ENCODE measurements around the gene ARHGAP31. TPM values are rescaled to one million over a fixed set of nuclear protein-coding genes. Genes with fewer than 3 reads are reported as not detected.
"Not testable (repeated sequence)": the region's sequence is repeated elsewhere in the genome, so short reads cannot be mapped to it uniquely, and the experiment has no call there.

Gene ARHGAP31
- total RNA-seq, 4 donors from 2014 or later, result 19.8 to 28.7 (median 22.6) TPM

DNA sequence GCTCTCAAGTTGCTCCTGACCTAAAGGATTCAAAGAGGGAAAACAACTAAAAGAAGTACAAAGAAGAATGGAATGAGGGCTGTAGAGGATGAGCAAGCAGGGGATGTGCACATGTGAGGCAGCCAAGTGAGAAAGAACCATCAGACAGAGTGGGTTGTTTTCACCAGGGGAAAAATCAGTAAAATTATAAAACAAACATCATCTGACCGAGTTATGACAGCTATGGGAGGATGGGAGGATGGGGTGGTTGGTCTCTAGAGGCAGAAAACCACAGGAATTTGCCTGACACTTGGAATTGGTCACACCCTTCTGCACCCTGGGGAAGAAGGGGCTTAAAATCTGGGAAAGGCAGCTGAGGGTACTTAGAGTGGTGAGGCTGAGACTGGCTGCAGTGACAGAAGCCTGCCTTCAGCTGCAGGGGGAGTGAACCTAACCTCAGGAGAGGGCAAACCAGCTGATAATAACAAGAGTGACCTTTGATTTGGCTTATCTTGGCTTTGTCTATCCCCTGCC is 10.1 kb downstream of the ARHGAP31 start:
- WGBS, 2 donors (ENCODE audit: low coverage in 1 of 2), result 76% methylated on average over 1 of the region's 1 CpG; no CpG with 5 or more reads in 1 of the 2 donors
- peaks cover 0 to 10% of the 10 kb centered on the region in 2 donors for H3K36me3 ChIP-seq
- TF ChIP-seq, protein P1, sequence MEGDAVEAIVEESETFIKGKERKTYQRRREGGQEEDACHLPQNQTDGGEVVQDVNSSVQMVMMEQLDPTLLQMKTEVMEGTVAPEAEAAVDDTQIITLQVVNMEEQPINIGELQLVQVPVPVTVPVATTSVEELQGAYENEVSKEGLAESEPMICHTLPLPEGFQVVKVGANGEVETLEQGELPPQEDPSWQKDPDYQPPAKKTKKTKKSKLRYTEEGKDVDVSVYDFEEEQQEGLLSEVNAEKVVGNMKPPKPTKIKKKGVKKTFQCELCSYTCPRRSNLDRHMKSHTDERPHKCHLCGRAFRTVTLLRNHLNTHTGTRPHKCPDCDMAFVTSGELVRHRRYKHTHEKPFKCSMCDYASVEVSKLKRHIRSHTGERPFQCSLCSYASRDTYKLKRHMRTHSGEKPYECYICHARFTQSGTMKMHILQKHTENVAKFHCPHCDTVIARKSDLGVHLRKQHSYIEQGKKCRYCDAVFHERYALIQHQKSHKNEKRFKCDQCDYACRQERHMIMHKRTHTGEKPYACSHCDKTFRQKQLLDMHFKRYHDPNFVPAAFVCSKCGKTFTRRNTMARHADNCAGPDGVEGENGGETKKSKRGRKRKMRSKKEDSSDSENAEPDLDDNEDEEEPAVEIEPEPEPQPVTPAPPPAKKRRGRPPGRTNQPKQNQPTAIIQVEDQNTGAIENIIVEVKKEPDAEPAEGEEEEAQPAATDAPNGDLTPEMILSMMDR (IDR thresholded peaks at IDR 0.05), result no peak
- TF ChIP-seq EP300 (IDR thresholded peaks at IDR 0.05) (no peak), POLR2AphosphoS5 (IDR thresholded peaks at IDR 0.05) (no peak), POLR2A (IDR thresholded peaks at IDR 0.05) (no peak)
- no peaks in the 10 kb centered on the region for H3K27me3 ChIP-seq
- peak overlapping the region in 1 of 4 donors; percentile 11 for H3K27ac ChIP-seq
- peaks cover 0 to 42% (median 9%) of the 10 kb centered on the region in 3 donors for H3K4me1 ChIP-seq
- no peak overlapping the region for H3K4me3 ChIP-seq
- ATAC-seq, result no peak
- no peaks in the 10 kb centered on the region for H3K9me3 ChIP-seq

- TF ChIP-seq, protein P1 (IDR thresholded peaks at IDR 0.05), result no peak
- TF ChIP-seq POLR2AphosphoS5 (IDR thresholded peaks at IDR 0.05) (no peak), EP300 (IDR thresholded peaks at IDR 0.05) (no peak), POLR2A (IDR thresholded peaks at IDR 0.05) (no peak)
- 63 to 71% methylated on average over 1 of the region's 1 CpG for WGBS, 2 donors (ENCODE audit: low coverage in 1 of 2)
- H3K4me1 ChIP-seq, result peaks cover 0 to 40% (median 13%) of the 10 kb centered on the region in 3 donors
- no peak overlapping the region for H3K27ac ChIP-seq
- H3K27me3 ChIP-seq, result no peaks in the 10 kb centered on the region
- ATAC-seq, result peak; percentile 47
- no peak overlapping the region for H3K4me3 ChIP-seq
- H3K9me3 ChIP-seq, result no peaks in the 10 kb centered on the region
- H3K36me3 ChIP-seq, result peaks cover 0 to 10% of the 10 kb centered on the region in 2 donors
Measured at GRCh38 chr3:119305286-119305685, 11.1 kb downstream of the ARHGAP31 start.

DNA sequence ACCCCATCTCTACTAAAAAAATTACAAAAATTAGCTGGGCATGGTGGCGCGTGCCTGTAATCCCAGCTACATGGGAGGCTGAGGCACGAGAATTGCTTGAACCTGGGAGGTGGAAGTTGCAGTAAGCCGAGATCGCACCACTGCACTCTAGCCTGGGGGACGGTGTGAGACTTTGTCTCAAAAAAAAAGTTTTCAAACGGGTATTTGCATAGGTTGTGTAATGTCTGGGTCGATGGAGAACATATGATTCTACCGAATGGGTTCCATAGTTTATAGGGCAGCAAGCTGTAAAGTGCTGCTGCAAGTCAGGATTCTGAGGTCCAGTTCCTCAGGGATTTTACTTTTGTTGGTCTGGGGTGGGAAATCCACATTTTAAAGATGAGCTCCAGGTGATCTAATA is 12.2 kb downstream of the ARHGAP31 start:
- 93 to 96% methylated on average over 4 to 9 of the region's 9 CpGs for WGBS, 2 donors (ENCODE audit: low coverage in 1 of 2)
- not testable (repeated sequence) for ATAC-seq, H3K27me3 ChIP-seq, H3K9me3 ChIP-seq, H3K27ac ChIP-seq, H3K4me3 ChIP-seq
- peaks cover 0 to 11% of the 10 kb centered on the region in 2 donors for H3K36me3 ChIP-seq
- H3K4me1 ChIP-seq, result peaks cover 0 to 32% (median 12%) of the 10 kb centered on the region in 3 donors

DNA sequence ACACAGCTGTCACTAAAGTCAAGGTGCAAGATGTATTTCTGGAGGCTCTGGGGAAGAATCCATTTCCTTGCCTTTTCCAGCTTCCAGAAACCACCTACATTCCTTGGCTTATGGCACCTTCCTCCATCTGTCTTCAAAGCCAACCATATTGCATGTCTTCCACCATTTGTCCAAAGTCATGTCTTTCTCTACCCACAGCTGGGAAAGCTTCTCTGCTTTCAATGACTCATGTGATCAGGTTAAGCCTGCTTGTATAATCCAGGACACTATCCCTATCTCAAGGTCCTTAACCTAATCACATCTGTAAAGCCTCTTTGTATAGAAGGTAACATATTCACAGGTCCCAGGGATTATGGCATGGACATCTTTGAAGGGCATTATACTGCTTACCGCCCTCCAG is 14.2 kb downstream of the ARHGAP31 start:
- Histone ChIP-seq H3K27ac (no peak overlapping the region), H3K9me3 (no peaks in the 10 kb centered on the region), H3K4me1 (peaks cover 0 to 28% (median 9%) of the 10 kb centered on the region in 3 donors), H3K27me3 (no peaks in the 10 kb centered on the region), H3K36me3 (peaks cover 0 to 16% of the 10 kb centered on the region in 2 donors), H3K4me3 (no peak overlapping the region)
- TF ChIP-seq POLR2AphosphoS5 (IDR thresholded peaks at IDR 0.05) (no peak), POLR2A (IDR thresholded peaks at IDR 0.05) (no peak), EP300 (IDR thresholded peaks at IDR 0.05) (no peak)
- TF ChIP-seq, protein P1 (IDR thresholded peaks at IDR 0.05), result no peak
- 89% methylated on average over 1 of the region's 1 CpG; no CpG with 5 or more reads in 1 of the 2 donors for WGBS, 2 donors (ENCODE audit: low coverage in 1 of 2)
- ATAC-seq, result no peak

- no peak overlapping the region for H3K27ac ChIP-seq
- H3K4me3 ChIP-seq, result no peak overlapping the region
- ATAC-seq, result no peak
- no peaks in the 10 kb centered on the region for H3K9me3 ChIP-seq
- H3K4me1 ChIP-seq, result peaks cover 0 to 24% (median 9%) of the 10 kb centered on the region in 3 donors
- 100% methylated on average over 1 to 2 of the region's 4 CpGs for WGBS, 2 donors (ENCODE audit: low coverage in 1 of 2)
- H3K36me3 ChIP-seq, result peaks cover 0 to 22% of the 10 kb centered on the region in 2 donors
- no peak for TF ChIP-seq EP300 (IDR thresholded peaks at IDR 0.05)
- TF ChIP-seq POLR2AphosphoS5 (IDR thresholded peaks at IDR 0.05), result no peak
- TF ChIP-seq, protein P1 (IDR thresholded peaks at IDR 0.05), result no peak
- no peak for TF ChIP-seq POLR2A (IDR thresholded peaks at IDR 0.05)
- H3K27me3 ChIP-seq, result no peaks in the 10 kb centered on the region
Measured at GRCh38 chr3:119309591-119309990, 15.4 kb downstream of the ARHGAP31 start.

All from gastroesophageal sphincter (tissue), 4 donors.